ENCODE measurements around the gene SND1. TPM values are rescaled to one million over a fixed set of nuclear protein-coding genes. Genes with fewer than 3 reads are reported as not detected.

Gene SND1
- total RNA-seq, 6 experiments from 2014 or later: 217 to 259 (median 247) TPM

- no peak for DNase-seq
- Mint-ChIP-seq H3K27me3 (ENCODE audit: insufficient read depth) (peaks cover 1% of the 10 kb centered on the region; the same call in 1 of the 2 replicates), H3K9me3 (no peaks in the 10 kb centered on the region), H3K4me3 (no peak overlapping the region), H3K27ac (no peak overlapping the region), H3K36me3 (ENCODE audit: low read depth) (peaks cover 18% of the 10 kb centered on the region), H3K4me1 (ENCODE audit: low read depth) (peaks cover 46% of the 10 kb centered on the region)
- peak; percentile 42 for TF ChIP-seq CTCF (IDR thresholded peaks at IDR 0.05)
Observed at GRCh38 chr7:127884066-127884559, 232.1 kb downstream of the SND1 start.

- no peak for TF ChIP-seq CTCF (IDR thresholded peaks at IDR 0.05)
- Mint-ChIP-seq H3K27ac (peak overlapping the region; percentile 85), H3K27me3 (ENCODE audit: insufficient read depth) (peaks cover 1% of the 10 kb centered on the region), H3K36me3 (ENCODE audit: low read depth) (peaks cover 30% of the 10 kb centered on the region), H3K9me3 (no peaks in the 10 kb centered on the region), H3K4me3 (peak overlapping the region; percentile 41), H3K4me1 (ENCODE audit: low read depth) (peaks cover 52% of the 10 kb centered on the region)
- DNase-seq: no peak
Observed at GRCh38 chr7:127885222-127885772, 233.3 kb downstream of the SND1 start.

GRCh38 chr7:127885843-127886242, 233.8 kb downstream of the SND1 start:
- Mint-ChIP-seq H3K36me3 (ENCODE audit: low read depth) (peaks cover 31% of the 10 kb centered on the region), H3K27ac (peak overlapping the region; percentile 85), H3K9me3 (no peaks in the 10 kb centered on the region), H3K27me3 (ENCODE audit: insufficient read depth) (peaks cover 1% of the 10 kb centered on the region), H3K4me3 (peak overlapping the region; percentile 41), H3K4me1 (ENCODE audit: low read depth) (peaks cover 57% of the 10 kb centered on the region)
- DNase-seq: peak; percentile 78
- TF ChIP-seq CTCF (IDR thresholded peaks at IDR 0.05): no peak

- peaks cover 62% of the 10 kb centered on the region for H3K4me1 Mint-ChIP-seq (ENCODE audit: low read depth)
- H3K4me3 Mint-ChIP-seq: peak overlapping the region; percentile 41; the same call in 1 of the 2 replicates
- peaks cover 31% of the 10 kb centered on the region for H3K36me3 Mint-ChIP-seq (ENCODE audit: low read depth)
- DNase-seq: no peak
- no peak for TF ChIP-seq CTCF (IDR thresholded peaks at IDR 0.05)
- peaks cover 1% of the 10 kb centered on the region for H3K27me3 Mint-ChIP-seq (ENCODE audit: insufficient read depth)
- peak overlapping the region; percentile 85 for H3K27ac Mint-ChIP-seq
- H3K9me3 Mint-ChIP-seq: no peaks in the 10 kb centered on the region
Observed at GRCh38 chr7:127886248-127886647, 234.3 kb downstream of the SND1 start.

GRCh38 chr7:127887096-127887495, 235.1 kb downstream of the SND1 start:
- no peak for TF ChIP-seq CTCF (IDR thresholded peaks at IDR 0.05)

More at GRCh38 chr7:127887096-127887495, 235.1 kb downstream of the SND1 start:
- Mint-ChIP-seq H3K27me3 (ENCODE audit: insufficient read depth) (peaks cover 1% of the 10 kb centered on the region), H3K9me3 (no peaks in the 10 kb centered on the region), H3K4me1 (ENCODE audit: low read depth) (peaks cover 70% of the 10 kb centered on the region), H3K27ac (peak overlapping the region; percentile 46; the same call in 1 of the 2 replicates), H3K4me3 (no peak overlapping the region), H3K36me3 (ENCODE audit: low read depth) (peaks cover 32% of the 10 kb centered on the region)
- DNase-seq: no peak
